ENCODE results near the gene EXOSC7. TPM values are rescaled to one million over a fixed set of nuclear protein-coding genes. Genes with fewer than 3 reads are reported as not detected.

EXOSC7 gene
- total RNA-seq, 2 donors from 2014 or later, result 38.9 to 52.5 TPM

- H3K4me1 ChIP-seq, result no peaks in the 10 kb centered on the region
- H3K27ac ChIP-seq, result no peak overlapping the region
- DNase-seq (ENCODE audit: low spot score), result no peak
- H3K27me3 ChIP-seq, result no peaks in the 10 kb centered on the region
- H3K4me3 ChIP-seq, result no peak overlapping the region
- TF ChIP-seq CTCF (IDR thresholded peaks at IDR 0.05), result no peak
- peaks cover 59% of the 10 kb centered on the region for H3K36me3 ChIP-seq
- H3K9me3 ChIP-seq, result no peaks in the 10 kb centered on the region
Measured at GRCh38 chr3:44931791-44932190, 44.3 kb upstream of the EXOSC7 start.

GRCh38 chr3:44932271-44932670 is 43.8 kb upstream of the EXOSC7 start:
- Histone ChIP-seq H3K36me3 (peaks cover 59% of the 10 kb centered on the region), H3K27me3 (no peaks in the 10 kb centered on the region), H3K4me1 (no peaks in the 10 kb centered on the region), H3K4me3 (no peak overlapping the region), H3K9me3 (no peaks in the 10 kb centered on the region), H3K27ac (no peak overlapping the region)
- no peak for TF ChIP-seq CTCF (IDR thresholded peaks at IDR 0.05)
- no peak for DNase-seq (ENCODE audit: low spot score)

- peaks cover 57% of the 10 kb centered on the region for H3K36me3 ChIP-seq
- no peaks in the 10 kb centered on the region for H3K27me3 ChIP-seq
- no peaks in the 10 kb centered on the region for H3K9me3 ChIP-seq
- H3K27ac ChIP-seq, result no peak overlapping the region
- DNase-seq (ENCODE audit: low spot score), result no peak
- no peak for TF ChIP-seq CTCF (IDR thresholded peaks at IDR 0.05)
- H3K4me3 ChIP-seq, result no peak overlapping the region
- no peaks in the 10 kb centered on the region for H3K4me1 ChIP-seq
Measured at GRCh38 chr3:44932986-44933944, 42.8 kb upstream of the EXOSC7 start.

- no peak overlapping the region for H3K4me3 ChIP-seq
- no peak for TF ChIP-seq CTCF (IDR thresholded peaks at IDR 0.05)
- DNase-seq (ENCODE audit: low spot score), result no peak
- no peaks in the 10 kb centered on the region for H3K27me3 ChIP-seq
- no peaks in the 10 kb centered on the region for H3K9me3 ChIP-seq
- H3K36me3 ChIP-seq, result peaks cover 53% of the 10 kb centered on the region
- peaks cover 0 to 15% of the 10 kb centered on the region in 2 donors for H3K4me1 ChIP-seq
- no peak overlapping the region for H3K27ac ChIP-seq
Measured at GRCh38 chr3:44939581-44940036, 36.4 kb upstream of the EXOSC7 start.

- H3K4me3 ChIP-seq, result no peak overlapping the region
- peaks cover 56% of the 10 kb centered on the region for H3K36me3 ChIP-seq
- peaks cover 0 to 15% of the 10 kb centered on the region in 2 donors for H3K4me1 ChIP-seq
- no peak for DNase-seq (ENCODE audit: low spot score)
- H3K27me3 ChIP-seq, result no peaks in the 10 kb centered on the region
- no peak overlapping the region for H3K27ac ChIP-seq
- no peak for TF ChIP-seq CTCF (IDR thresholded peaks at IDR 0.05)
- no peaks in the 10 kb centered on the region for H3K9me3 ChIP-seq
Measured at GRCh38 chr3:44942202-44942921, 33.7 kb upstream of the EXOSC7 start.
